Omental fat pad (tissue), 4 donors: ENCODE data around the gene KBTBD3. TPM values are rescaled to one million over a fixed set of nuclear protein-coding genes. Genes with fewer than 3 reads are reported as not detected.
A peak's percentile ranks its signal among the peaks of the same experiment; 100 is the strongest.
"Not testable (repeated sequence)": the region's sequence is repeated elsewhere in the genome, so short reads cannot be mapped to it uniquely, and the experiment has no call there.

ENCODE experiments used
- ATAC-seq: fragments of 150-250 bp; one replicate; pipeline ENCODE4 v1.9.1; 2016; ENCODE audit warnings: mild to moderate bottlenecking, moderate library complexity; ENCODE audit not compliant: low FRiP score
- DNase-seq: peaks from one replicate; pipeline ENCODE4 v3.0.0-alpha.2; 2019; ENCODE audit warnings: low spot score
- CTCF ChIP-seq, 3 donors: fragments of 450-650 bp; IDR thresholded peaks; one replicate each; pipeline ENCODE4 v1.5.1; 2016 to 2017; ENCODE audit warnings: antibody characterized with exemption in 3 of 3, mild to moderate bottlenecking in 3 of 3, moderate library complexity in 2 of 3
- total RNA-seq, 4 donors: library from RNA; depleted of rRNA; stranded (reverse); fragments of >200 nt; gene quantifications; one replicate each; pipeline ENCODE4 v1.1.0, GENCODE V29; 2016

The KBTBD3 gene
- total RNA-seq, 4 donors from 2014 or later: 2.5 to 12.0 (median 4.4) TPM

- TF ChIP-seq CTCF (IDR thresholded peaks at IDR 0.05): no peak
- ATAC-seq: peak; percentile 18
- DNase-seq: no peak
Observed at GRCh38 chr11:106021181-106021966, 55.8 kb downstream of the KBTBD3 start.

GRCh38 chr11:106017093-106017492 is 60.1 kb downstream of the KBTBD3 start:
- no peak for ATAC-seq

GRCh38 chr11:106015066-106015465 is 62.1 kb downstream of the KBTBD3 start:
- no peak for TF ChIP-seq CTCF (IDR thresholded peaks at IDR 0.05)
- ATAC-seq: no peak

More at GRCh38 chr11:106017093-106017492, 60.1 kb downstream of the KBTBD3 start:
- DNase-seq: no peak
- TF ChIP-seq CTCF (IDR thresholded peaks at IDR 0.05): no peak

GRCh38 chr11:106014620-106015019 is 62.5 kb downstream of the KBTBD3 start:
- TF ChIP-seq CTCF (IDR thresholded peaks at IDR 0.05): no peak
- no peak for ATAC-seq
- no peak for DNase-seq

More at GRCh38 chr11:106015066-106015465, 62.1 kb downstream of the KBTBD3 start:
- DNase-seq: no peak

- no peak for TF ChIP-seq CTCF (IDR thresholded peaks at IDR 0.05)
- DNase-seq: no peak
- ATAC-seq: no peak
Observed at GRCh38 chr11:106014035-106014434, 63.1 kb downstream of the KBTBD3 start.

- TF ChIP-seq CTCF (IDR thresholded peaks at IDR 0.05): no peak
- no peak for DNase-seq
- no peak for ATAC-seq
Observed at GRCh38 chr11:106012744-106013143, 64.4 kb downstream of the KBTBD3 start.

GRCh38 chr11:106011481-106011880 is 65.7 kb downstream of the KBTBD3 start:
- ATAC-seq (no peak), DNase-seq (no peak)
- TF ChIP-seq CTCF (IDR thresholded peaks at IDR 0.05): no peak

- not testable (repeated sequence) for DNase-seq, ATAC-seq
Observed at GRCh38 chr11:106003094-106003493, 74.1 kb downstream of the KBTBD3 start.
